HCEC 1CT (cell line): ENCODE measurements around the gene ADPRHL1.
A peak's percentile ranks its signal among the peaks of the same experiment; 100 is the strongest.

Experiments
- DNase-seq: peaks from one replicate; pipeline ENCODE4 v3.0.0-alpha.2; 2017

Gene ADPRHL1

GRCh38 chr13:113365583-113365970, 87.7 kb downstream of the ADPRHL1 start:
- no peak for DNase-seq

- DNase-seq = no peak
Observed at GRCh38 chr13:113364901-113365582, 88.2 kb downstream of the ADPRHL1 start.

- DNase-seq = no peak
Observed at GRCh38 chr13:113364311-113364889, 88.9 kb downstream of the ADPRHL1 start.

GRCh38 chr13:113361406-113361805, 91.9 kb downstream of the ADPRHL1 start:
- no peak for DNase-seq

- DNase-seq = no peak
Observed at GRCh38 chr13:113360446-113360845, 92.8 kb downstream of the ADPRHL1 start.

- DNase-seq = no peak
Observed at GRCh38 chr13:113359571-113359970, 93.7 kb downstream of the ADPRHL1 start.

- DNase-seq = no peak
Observed at GRCh38 chr13:113358653-113359190, 94.6 kb downstream of the ADPRHL1 start.

GRCh38 chr13:113357529-113357928, 95.8 kb downstream of the ADPRHL1 start:
- DNase-seq = peak; percentile 83

GRCh38 chr13:113356596-113356995, 96.7 kb downstream of the ADPRHL1 start:
- DNase-seq = no peak

GRCh38 chr13:113355621-113356020, 97.7 kb downstream of the ADPRHL1 start:
- DNase-seq = no peak

- DNase-seq = no peak
Observed at GRCh38 chr13:113354831-113355610, 98.3 kb downstream of the ADPRHL1 start.

GRCh38 chr13:113353254-113353653, 100.0 kb downstream of the ADPRHL1 start:
- no peak for DNase-seq

GRCh38 chr13:113351514-113352026, 101.7 kb downstream of the ADPRHL1 start:
- DNase-seq = no peak

- no peak for DNase-seq
Observed at GRCh38 chr13:113350938-113351335, 102.4 kb downstream of the ADPRHL1 start.

GRCh38 chr13:113350065-113350937, 103.0 kb downstream of the ADPRHL1 start:
- DNase-seq = no peak
